BLaER1 (cell line): ENCODE measurements around the gene ZNF569.
"Not testable (repeated sequence)": the region's sequence is repeated elsewhere in the genome, so short reads cannot be mapped to it uniquely, and the experiment has no call there.

Experiments used
- H3K27ac ChIP-seq: shearing (Covaris generic); formaldehyde crosslinking; 2 replicates; pipeline ENCODE4 v1.8.1; 2022
- H3K27me3 ChIP-seq: shearing (Covaris generic); formaldehyde crosslinking; 2 replicates; pipeline ENCODE4 v1.8.1; 2022
- H3K36me3 ChIP-seq: shearing (Covaris generic); formaldehyde crosslinking; 2 replicates; pipeline ENCODE4 v1.8.1; 2022
- H3K4me1 ChIP-seq: shearing (Covaris generic); formaldehyde crosslinking; 2 replicates; pipeline ENCODE4 v1.8.1; 2022
- H3K4me2 ChIP-seq: shearing (Covaris generic); formaldehyde crosslinking; 2 replicates; pipeline ENCODE4 v1.8.1; 2022
- H3K4me3 ChIP-seq: shearing (Covaris generic); formaldehyde crosslinking; 2 replicates; pipeline ENCODE4 v1.8.1; 2022
- H3K9ac ChIP-seq: shearing (Covaris generic); formaldehyde crosslinking; 2 replicates; pipeline ENCODE4 v1.8.1; 2022
- H3K9me3 ChIP-seq: shearing (Covaris generic); formaldehyde crosslinking; 2 replicates; pipeline ENCODE4 v1.8.1; 2022
- H4K20me1 ChIP-seq: shearing (Covaris generic); formaldehyde crosslinking; 2 replicates; pipeline ENCODE4 v1.8.1; 2022
- Cebpa-rat ChIP-seq: shearing (Covaris generic); IDR thresholded peaks from 2 replicates; pipeline ENCODE4 v1.8.1; 2022

Gene ZNF569

GRCh38 chr19:37403403-37403802, 63.8 kb downstream of the ZNF569 start:
- H3K36me3 ChIP-seq = peaks cover 16% of the 10 kb centered on the region; the same call in 1 of the 2 replicates
- no peak overlapping the region for H3K4me2 ChIP-seq

DNA sequence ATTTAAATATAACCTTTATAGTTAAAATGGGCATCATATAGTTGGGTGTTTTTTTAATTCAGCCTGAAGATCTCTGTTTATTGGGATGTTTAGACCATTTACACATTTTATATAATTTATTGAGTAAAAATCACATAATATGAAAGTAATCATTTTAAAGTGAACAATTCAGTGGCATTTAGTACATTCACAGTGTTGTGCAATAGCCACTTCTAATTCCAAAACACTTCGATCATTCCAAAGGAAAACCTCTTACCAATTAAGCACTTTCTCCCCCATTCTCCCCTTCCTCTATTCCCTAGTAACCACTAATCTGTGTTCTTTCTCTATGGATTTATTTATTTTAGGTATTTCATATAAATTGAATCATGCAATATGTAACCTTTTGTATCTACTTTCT, 66.2 kb downstream of the ZNF569 start:
- no peak overlapping the region for H3K4me3 ChIP-seq
- no peaks in the 10 kb centered on the region for H4K20me1 ChIP-seq
- H3K27me3 ChIP-seq = no peaks in the 10 kb centered on the region
- TF ChIP-seq Cebpa-rat = no peak
- 0 out of 2 replicates have a peak, but pooled peaks cover 14% of the 10 kb centered on the region for H3K36me3 ChIP-seq
- no peak overlapping the region for H3K4me2 ChIP-seq
- no peak overlapping the region for H3K27ac ChIP-seq
- H3K9me3 ChIP-seq = peaks cover 91% of the 10 kb centered on the region
- no peaks in the 10 kb centered on the region for H3K4me1 ChIP-seq
- H3K9ac ChIP-seq = no peak overlapping the region

More at GRCh38 chr19:37403403-37403802, 63.8 kb downstream of the ZNF569 start:
- H3K9ac ChIP-seq = no peak overlapping the region
- TF ChIP-seq Cebpa-rat = no peak
- H3K27me3 ChIP-seq = no peaks in the 10 kb centered on the region
- H3K9me3 ChIP-seq = peaks cover 88% of the 10 kb centered on the region
- H3K4me1 ChIP-seq = no peaks in the 10 kb centered on the region
- H3K4me3 ChIP-seq = no peak overlapping the region
- H4K20me1 ChIP-seq = no peaks in the 10 kb centered on the region
- H3K27ac ChIP-seq = no peak overlapping the region

DNA sequence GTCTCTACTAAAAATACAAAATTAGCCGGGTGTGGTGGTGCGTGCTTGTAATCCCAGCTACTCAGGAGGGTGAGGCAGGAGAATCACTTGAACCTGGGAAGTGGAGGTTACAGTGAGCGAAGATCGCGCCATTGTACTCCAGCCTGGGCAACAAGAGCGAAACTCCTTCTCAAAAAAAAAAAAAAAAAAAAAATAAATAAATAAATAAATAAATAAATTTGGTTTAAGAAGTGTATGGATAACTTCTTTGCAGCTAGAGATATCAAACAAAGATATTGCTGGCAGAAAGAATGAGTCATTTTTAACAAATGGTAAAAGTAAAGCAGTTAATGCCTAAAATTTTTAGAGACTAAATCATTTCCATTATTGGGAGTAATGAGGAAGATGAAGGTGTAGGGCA, 75.8 kb downstream of the ZNF569 start:
- H3K27me3 ChIP-seq, H3K4me2 ChIP-seq, H3K9ac ChIP-seq, H3K4me1 ChIP-seq, H4K20me1 ChIP-seq, H3K4me3 ChIP-seq, H3K27ac ChIP-seq: not testable (repeated sequence)
- Histone ChIP-seq H3K9me3 (peaks cover 90% of the 10 kb centered on the region), H3K36me3 (peaks cover 53% of the 10 kb centered on the region)

GRCh38 chr19:37389234-37389633, 78.0 kb downstream of the ZNF569 start:
- no peak overlapping the region for H3K9ac ChIP-seq
- H3K27me3 ChIP-seq = no peaks in the 10 kb centered on the region
- TF ChIP-seq Cebpa-rat = no peak
- no peaks in the 10 kb centered on the region for H4K20me1 ChIP-seq
- H3K4me2 ChIP-seq = no peak overlapping the region
- no peak overlapping the region for H3K27ac ChIP-seq
- H3K9me3 ChIP-seq = peaks cover 96% of the 10 kb centered on the region
- peak overlapping the region; percentile 36; the same call in 1 of the 2 replicates for H3K4me3 ChIP-seq
- peaks cover 69% of the 10 kb centered on the region for H3K36me3 ChIP-seq
- no peaks in the 10 kb centered on the region for H3K4me1 ChIP-seq

DNA sequence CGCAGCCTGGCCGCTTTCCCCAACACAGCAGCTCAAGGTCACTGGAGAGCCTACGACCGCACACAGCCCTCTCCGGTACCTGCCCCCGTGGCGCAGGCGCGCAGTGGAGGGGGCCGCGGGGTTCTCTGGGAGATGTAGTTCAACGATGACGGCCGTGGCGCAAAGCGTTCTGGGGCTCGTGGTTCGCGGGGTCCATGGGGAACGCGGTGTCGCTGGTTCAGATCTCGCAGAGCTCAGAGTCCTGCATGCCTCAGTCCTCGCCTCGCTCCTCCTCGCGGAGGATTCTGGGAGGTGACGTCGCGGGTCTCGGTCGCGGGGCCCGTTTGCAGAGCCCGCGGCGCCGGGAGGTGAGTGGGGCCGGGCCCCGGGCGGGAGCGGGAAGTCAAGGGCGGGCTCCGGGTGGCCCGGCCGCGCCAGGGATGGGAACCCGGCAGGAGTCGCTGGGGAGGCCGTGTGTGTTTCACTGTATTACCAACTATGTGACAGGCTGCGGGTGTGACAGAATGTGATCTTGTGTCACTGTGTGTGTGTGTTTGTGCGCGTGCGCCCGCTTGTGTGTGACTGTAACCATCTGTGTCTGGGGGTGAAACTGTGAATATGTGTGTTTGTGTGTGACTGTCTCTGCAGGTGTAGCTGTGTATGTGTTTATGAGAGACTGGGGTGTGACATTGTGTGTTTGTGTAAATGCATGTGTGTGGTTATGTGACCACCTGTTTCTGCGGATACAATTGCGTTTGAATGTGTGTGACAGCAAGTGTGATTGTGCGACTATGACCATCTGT, 96.2 kb downstream of the ZNF569 start, which contains the start of gene ZNF527:
ZNF527 (plus strand) TSS at position 220 of the 782 bp plus-strand sequence. CDS start 3,100 bp downstream, outside the sequence.
- H3K4me3 ChIP-seq = peak within 1 kb of the TSS; percentile 79
- no peaks in the 10 kb centered on the region for H3K27me3 ChIP-seq
- TF ChIP-seq Cebpa-rat = no peak
- peak within 1 kb of the TSS; percentile 76 for H3K27ac ChIP-seq
- peak within 1 kb of the TSS; percentile 88 for H3K9ac ChIP-seq
- peaks cover 33% of the 10 kb centered on the region for H3K9me3 ChIP-seq
- peaks cover 33% of the 10 kb centered on the region for H3K36me3 ChIP-seq
- H3K4me1 ChIP-seq = peaks cover 16% of the 10 kb centered on the region
- H3K4me2 ChIP-seq = peak within 1 kb of the TSS; percentile 88
- H4K20me1 ChIP-seq = no peaks in the 10 kb centered on the region

DNA sequence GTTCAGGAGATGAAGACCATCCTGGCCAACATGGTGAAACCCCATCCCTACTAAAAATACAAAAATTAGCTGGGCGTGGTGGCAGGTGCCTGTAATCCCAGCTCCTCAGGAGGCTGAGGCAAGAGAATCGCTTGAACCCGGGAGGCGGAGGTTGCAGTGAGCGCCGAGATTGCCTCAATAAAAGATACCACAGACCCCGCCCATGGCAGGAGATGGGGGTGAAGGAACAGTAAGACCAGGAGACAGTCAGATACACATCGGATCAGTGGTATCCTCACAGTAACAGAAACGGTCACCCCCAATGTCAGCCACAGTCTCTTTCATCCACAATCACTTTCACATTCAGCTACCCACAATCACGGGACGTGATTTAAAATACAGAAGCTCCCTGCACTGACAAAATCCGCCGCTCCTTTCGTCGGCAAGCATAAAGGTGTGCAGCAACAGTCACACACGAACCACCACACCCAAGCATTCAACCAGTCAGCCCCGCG, 96.8 kb downstream of the ZNF569 start:
- H3K27ac ChIP-seq = peak overlapping the region; percentile 76

DNA sequence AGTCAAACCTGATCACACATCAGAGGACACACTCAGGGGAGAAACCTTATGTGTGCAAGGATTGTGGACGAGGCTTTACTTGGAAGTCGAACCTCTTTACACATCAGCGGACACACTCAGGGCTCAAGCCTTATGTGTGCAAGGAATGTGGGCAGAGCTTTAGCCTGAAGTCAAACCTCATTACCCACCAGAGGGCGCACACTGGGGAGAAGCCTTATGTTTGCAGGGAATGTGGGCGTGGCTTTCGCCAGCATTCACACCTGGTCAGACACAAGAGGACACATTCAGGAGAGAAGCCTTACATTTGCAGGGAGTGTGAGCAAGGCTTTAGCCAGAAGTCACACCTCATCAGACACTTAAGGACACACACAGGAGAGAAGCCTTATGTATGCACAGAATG, 104.5 kb downstream of the ZNF569 start:
- no peak overlapping the region for H3K9ac ChIP-seq
- H3K36me3 ChIP-seq = peaks cover 82% of the 10 kb centered on the region
- no peak overlapping the region for H3K4me2 ChIP-seq
- H3K27me3 ChIP-seq = no peaks in the 10 kb centered on the region
- H3K4me3 ChIP-seq = peak overlapping the region; percentile 18; the same call in 1 of the 2 replicates
- H3K4me1 ChIP-seq = no peaks in the 10 kb centered on the region
- TF ChIP-seq Cebpa-rat = no peak
- H3K9me3 ChIP-seq = peaks cover 88% of the 10 kb centered on the region
- H3K27ac ChIP-seq = no peak overlapping the region
- H4K20me1 ChIP-seq = no peaks in the 10 kb centered on the region

More for the DNA sequence above, 96.8 kb downstream of the ZNF569 start:
- peaks cover 33% of the 10 kb centered on the region for H3K9me3 ChIP-seq
- H3K4me3 ChIP-seq = peak overlapping the region; percentile 79
- H3K36me3 ChIP-seq = peaks cover 31% of the 10 kb centered on the region
- peaks cover 16% of the 10 kb centered on the region for H3K4me1 ChIP-seq
- H3K4me2 ChIP-seq = peak overlapping the region; percentile 88
- not testable (repeated sequence) for H3K27me3 ChIP-seq, H4K20me1 ChIP-seq
- peak overlapping the region; percentile 88 for H3K9ac ChIP-seq

DNA sequence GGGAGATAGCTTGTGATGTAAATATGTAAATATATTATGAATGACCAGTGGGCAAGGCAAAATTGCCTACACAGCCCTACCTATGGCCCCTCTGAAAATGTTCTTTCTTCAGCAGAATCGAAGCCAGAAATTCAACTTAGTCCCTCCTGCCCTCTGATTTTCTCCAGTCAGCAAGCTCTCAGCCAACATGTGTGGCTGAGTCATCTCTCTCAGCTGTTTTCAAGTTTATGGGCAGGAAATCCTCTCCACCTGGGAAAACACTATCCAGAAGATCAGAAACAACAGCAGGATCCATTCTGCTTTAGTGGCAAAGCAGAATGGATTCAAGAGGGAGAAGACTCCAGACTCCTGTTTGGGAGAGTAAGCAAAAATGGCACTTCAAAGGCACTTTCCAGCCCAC, 105.2 kb downstream of the ZNF569 start:
- no peak for TF ChIP-seq Cebpa-rat
- Histone ChIP-seq H3K27ac (no peak overlapping the region), H3K4me3 (0 out of 2 replicates have a peak overlapping the region, but pooled peaks have one; percentile 17), H3K4me2 (no peak overlapping the region), H3K9me3 (peaks cover 95% of the 10 kb centered on the region), H4K20me1 (no peaks in the 10 kb centered on the region), H3K36me3 (peaks cover 89% of the 10 kb centered on the region), H3K27me3 (no peaks in the 10 kb centered on the region), H3K9ac (no peak overlapping the region), H3K4me1 (no peaks in the 10 kb centered on the region)
